ENCODE measurements around the gene NPAS3. TPM values are rescaled to one million over a fixed set of nuclear protein-coding genes. Genes with fewer than 3 reads are reported as not detected.

NPAS3 gene
- total RNA-seq, 2 experiments from 2014 or later: not detected

DNA sequence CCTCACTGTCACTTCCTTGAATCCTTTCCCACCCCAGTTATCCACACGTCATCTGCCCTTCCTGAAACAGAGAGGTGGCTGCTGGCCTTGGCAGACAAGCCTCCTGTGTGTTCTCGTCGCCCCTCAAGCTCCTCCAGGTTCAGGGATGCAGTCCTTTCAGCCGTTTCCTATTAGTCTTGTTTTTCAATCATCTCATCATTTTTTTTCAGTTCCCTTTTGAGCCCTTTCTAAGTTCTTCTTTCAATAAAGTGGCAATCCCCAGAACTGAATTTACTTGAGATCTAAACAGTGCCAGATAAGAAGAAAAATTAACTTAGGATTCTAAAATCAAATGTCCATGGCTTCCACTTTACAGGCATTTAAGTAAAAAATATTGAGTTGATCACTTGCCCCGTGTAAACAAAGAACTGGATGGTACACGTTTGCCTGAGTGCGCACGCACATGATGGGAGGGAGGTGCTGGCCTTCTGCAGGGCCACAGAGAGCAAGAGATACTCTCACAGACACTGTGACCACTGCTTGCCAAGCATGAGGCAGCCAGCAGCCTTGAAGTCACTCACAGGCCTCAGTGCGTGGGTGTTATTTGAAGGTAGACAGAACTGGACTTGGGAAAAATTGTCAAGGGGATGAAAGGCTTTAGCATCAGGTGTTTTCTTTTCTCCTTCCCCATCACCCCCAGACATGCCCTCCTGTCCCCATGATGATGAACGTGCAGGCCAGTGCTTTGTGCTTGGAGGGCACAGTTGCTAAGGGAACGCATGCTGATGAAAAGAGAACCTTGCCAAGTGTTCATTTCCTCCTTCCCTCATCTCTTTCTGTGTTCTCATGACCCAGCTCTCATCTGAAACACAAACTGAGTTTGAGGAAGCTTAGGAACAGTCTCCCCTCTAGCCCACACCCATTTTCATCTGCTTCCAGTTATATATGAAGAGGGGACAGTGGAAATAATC, 603.9 kb downstream of the NPAS3 start:
- Mint-ChIP-seq H3K27me3 (ENCODE audit: low read depth) (no peaks in the 10 kb centered on the region), H3K27ac (no peak overlapping the region), H3K9me3 (ENCODE audit: insufficient read depth) (no peaks in the 10 kb centered on the region), H3K4me3 (no peak overlapping the region), H3K4me1 (ENCODE audit: low read depth) (peaks cover 5% of the 10 kb centered on the region), H3K36me3 (ENCODE audit: low read depth) (no peaks in the 10 kb centered on the region)
- DNase-seq (no peak), ATAC-seq (no peak)
- ChIA-PET POLR2A (no interaction called here), CTCF (no interaction called here)

GRCh38 chr14:33545696-33546095, 607.0 kb downstream of the NPAS3 start:
- ATAC-seq: no peak
- CTCF ChIA-PET: no interaction called here
- no peaks in the 10 kb centered on the region for H3K9me3 Mint-ChIP-seq (ENCODE audit: insufficient read depth)

GRCh38 chr14:33548606-33549005, 609.9 kb downstream of the NPAS3 start:
- Mint-ChIP-seq H3K4me1 (ENCODE audit: low read depth) (no peaks in the 10 kb centered on the region), H3K4me3 (no peak overlapping the region), H3K27me3 (ENCODE audit: low read depth) (no peaks in the 10 kb centered on the region), H3K36me3 (ENCODE audit: low read depth) (no peaks in the 10 kb centered on the region), H3K27ac (no peak overlapping the region), H3K9me3 (ENCODE audit: insufficient read depth) (no peaks in the 10 kb centered on the region)
- ATAC-seq (no peak), DNase-seq (no peak)
- ChIA-PET CTCF (no interaction called here), POLR2A (no interaction called here)

More at GRCh38 chr14:33545696-33546095, 607.0 kb downstream of the NPAS3 start:
- no peaks in the 10 kb centered on the region for H3K36me3 Mint-ChIP-seq (ENCODE audit: low read depth)
- H3K27ac Mint-ChIP-seq: no peak overlapping the region
- H3K4me3 Mint-ChIP-seq: no peak overlapping the region
- H3K4me1 Mint-ChIP-seq (ENCODE audit: low read depth): no peaks in the 10 kb centered on the region
- H3K27me3 Mint-ChIP-seq (ENCODE audit: low read depth): no peaks in the 10 kb centered on the region
- DNase-seq: no peak
- POLR2A ChIA-PET: no interaction called here

- H3K4me1 Mint-ChIP-seq (ENCODE audit: low read depth): no peaks in the 10 kb centered on the region
- POLR2A ChIA-PET: no interaction called here
- H3K9me3 Mint-ChIP-seq (ENCODE audit: insufficient read depth): no peaks in the 10 kb centered on the region
- DNase-seq: no peak
- no peaks in the 10 kb centered on the region for H3K36me3 Mint-ChIP-seq (ENCODE audit: low read depth)
- no peaks in the 10 kb centered on the region for H3K27me3 Mint-ChIP-seq (ENCODE audit: low read depth)
- no peak overlapping the region for H3K27ac Mint-ChIP-seq
- ATAC-seq: no peak
- no peak overlapping the region for H3K4me3 Mint-ChIP-seq
- CTCF ChIA-PET: no interaction called here
These were observed 613.3 kb downstream of the NPAS3 start for GRCh38 chr14:33551963-33552362.

DNA sequence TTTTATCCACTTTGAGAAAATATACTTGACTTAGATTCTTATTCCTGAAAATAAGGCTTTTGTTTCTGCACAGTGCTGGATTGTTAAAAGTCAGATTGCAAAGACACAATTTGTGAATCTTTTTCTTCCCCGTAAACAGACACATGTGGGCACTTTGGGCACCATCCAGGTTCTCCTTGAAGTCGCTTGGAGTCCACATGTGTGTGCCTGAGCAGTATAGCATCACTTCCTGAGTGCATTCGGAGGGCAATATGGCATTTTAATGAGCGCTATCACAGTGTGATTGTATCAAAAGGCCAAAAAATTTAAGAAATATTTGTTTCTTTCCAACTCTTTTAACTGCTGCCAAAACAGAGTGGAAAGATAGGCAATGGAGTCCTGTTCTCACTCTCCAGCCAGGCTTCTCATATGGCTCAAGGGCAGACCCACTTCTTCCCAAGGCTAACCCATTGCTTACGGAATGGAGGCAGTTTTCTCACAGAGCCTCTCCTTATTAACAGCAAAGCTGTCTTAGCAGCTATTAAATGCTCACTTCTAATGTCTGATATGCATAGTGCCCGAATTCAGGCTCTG, 615.1 kb downstream of the NPAS3 start:
- H3K4me3 Mint-ChIP-seq: no peak overlapping the region
- no peaks in the 10 kb centered on the region for H3K4me1 Mint-ChIP-seq (ENCODE audit: low read depth)
- H3K9me3 Mint-ChIP-seq (ENCODE audit: insufficient read depth): no peaks in the 10 kb centered on the region
- DNase-seq (no peak), ATAC-seq (no peak)
- H3K36me3 Mint-ChIP-seq (ENCODE audit: low read depth): no peaks in the 10 kb centered on the region
- POLR2A ChIA-PET: no interaction called here
- CTCF ChIA-PET: no interaction called here
- H3K27me3 Mint-ChIP-seq (ENCODE audit: low read depth): no peaks in the 10 kb centered on the region
- H3K27ac Mint-ChIP-seq: no peak overlapping the region

GRCh38 chr14:33554988-33555387, 616.3 kb downstream of the NPAS3 start:
- ATAC-seq: no peak
- no peaks in the 10 kb centered on the region for H3K9me3 Mint-ChIP-seq (ENCODE audit: insufficient read depth)
- POLR2A ChIA-PET: no interaction called here
- CTCF ChIA-PET: no interaction called here
- H3K4me3 Mint-ChIP-seq: no peak overlapping the region
- H3K27me3 Mint-ChIP-seq (ENCODE audit: low read depth): no peaks in the 10 kb centered on the region
- H3K4me1 Mint-ChIP-seq (ENCODE audit: low read depth): no peaks in the 10 kb centered on the region
- H3K27ac Mint-ChIP-seq: no peak overlapping the region
- DNase-seq: no peak
- H3K36me3 Mint-ChIP-seq (ENCODE audit: low read depth): no peaks in the 10 kb centered on the region

- Mint-ChIP-seq H3K4me1 (ENCODE audit: low read depth) (no peaks in the 10 kb centered on the region), H3K4me3 (no peak overlapping the region), H3K27me3 (ENCODE audit: low read depth) (no peaks in the 10 kb centered on the region), H3K27ac (no peak overlapping the region), H3K9me3 (ENCODE audit: insufficient read depth) (no peaks in the 10 kb centered on the region), H3K36me3 (ENCODE audit: low read depth) (no peaks in the 10 kb centered on the region)
- CTCF ChIA-PET: no interaction called here
- POLR2A ChIA-PET: no interaction called here
- ATAC-seq: no peak
- no peak for DNase-seq
These were observed 617.2 kb downstream of the NPAS3 start for GRCh38 chr14:33555710-33556350.

DNA sequence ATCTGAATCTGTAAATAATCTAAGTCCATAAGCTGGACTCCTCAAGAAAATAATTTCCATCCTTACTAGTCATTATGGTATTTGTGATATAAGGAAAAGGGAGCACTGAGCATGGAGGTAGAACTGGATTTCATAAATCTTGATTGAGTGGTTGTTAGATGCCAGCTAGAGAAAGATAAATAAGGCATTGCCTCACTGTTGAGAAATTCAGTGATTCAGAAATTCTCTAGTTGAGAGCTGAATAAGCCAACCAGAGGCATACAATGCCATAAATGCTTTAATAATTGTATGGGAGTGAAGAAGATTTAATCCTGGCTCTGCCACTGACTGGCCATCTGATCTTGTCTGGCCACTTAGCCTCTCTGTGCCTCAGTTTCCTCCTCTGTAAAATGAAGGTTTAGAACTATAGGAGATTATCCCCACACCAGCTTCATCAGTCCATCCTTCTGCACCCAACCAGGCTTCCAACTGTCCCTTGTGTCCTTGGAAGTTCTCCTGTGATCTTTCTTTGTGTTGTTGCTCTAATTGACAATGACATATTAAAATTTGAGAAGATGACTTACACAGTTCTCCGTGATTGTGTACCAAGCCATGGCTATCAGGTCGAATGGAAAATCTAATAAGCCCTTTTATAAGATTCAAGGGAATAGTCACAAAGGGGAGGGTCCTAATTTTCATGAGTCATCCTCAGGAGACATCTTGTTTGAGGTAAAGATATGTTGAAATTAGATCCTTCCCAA, 617.9 kb downstream of the NPAS3 start:
- H3K9me3 Mint-ChIP-seq (ENCODE audit: insufficient read depth): no peaks in the 10 kb centered on the region
- H3K36me3 Mint-ChIP-seq (ENCODE audit: low read depth): no peaks in the 10 kb centered on the region
- H3K27ac Mint-ChIP-seq: no peak overlapping the region
- H3K4me1 Mint-ChIP-seq (ENCODE audit: low read depth): no peaks in the 10 kb centered on the region
- DNase-seq (no peak), ATAC-seq (no peak)
- no peak overlapping the region for H3K4me3 Mint-ChIP-seq
- CTCF ChIA-PET: no interaction called here
- H3K27me3 Mint-ChIP-seq (ENCODE audit: low read depth): no peaks in the 10 kb centered on the region
- POLR2A ChIA-PET: no interaction called here

GRCh38 chr14:33560718-33561431, 622.2 kb downstream of the NPAS3 start:
- DNase-seq (no peak), ATAC-seq (no peak)
- no peaks in the 10 kb centered on the region for H3K27me3 Mint-ChIP-seq (ENCODE audit: low read depth)
- peaks cover 2% of the 10 kb centered on the region for H3K4me1 Mint-ChIP-seq (ENCODE audit: low read depth)
- no peaks in the 10 kb centered on the region for H3K9me3 Mint-ChIP-seq (ENCODE audit: insufficient read depth)
- ChIA-PET CTCF (no interaction called here), POLR2A (no interaction called here)
- H3K4me3 Mint-ChIP-seq: no peak overlapping the region
- no peak overlapping the region for H3K27ac Mint-ChIP-seq
- H3K36me3 Mint-ChIP-seq (ENCODE audit: low read depth): no peaks in the 10 kb centered on the region

GRCh38 chr14:33561488-33562175, 623.0 kb downstream of the NPAS3 start:
- no peaks in the 10 kb centered on the region for H3K27me3 Mint-ChIP-seq (ENCODE audit: low read depth)
- ATAC-seq (no peak), DNase-seq (no peak)
- no peaks in the 10 kb centered on the region for H3K36me3 Mint-ChIP-seq (ENCODE audit: low read depth)
- ChIA-PET POLR2A (no interaction called here), CTCF (no interaction called here)
- H3K4me3 Mint-ChIP-seq: no peak overlapping the region
- no peak overlapping the region for H3K27ac Mint-ChIP-seq
- H3K4me1 Mint-ChIP-seq (ENCODE audit: low read depth): peaks cover 2% of the 10 kb centered on the region
- no peaks in the 10 kb centered on the region for H3K9me3 Mint-ChIP-seq (ENCODE audit: insufficient read depth)

GRCh38 chr14:33563191-33563900, 624.7 kb downstream of the NPAS3 start:
- Mint-ChIP-seq H3K36me3 (ENCODE audit: low read depth) (no peaks in the 10 kb centered on the region), H3K9me3 (ENCODE audit: insufficient read depth) (no peaks in the 10 kb centered on the region), H3K27ac (no peak overlapping the region), H3K27me3 (ENCODE audit: low read depth) (no peaks in the 10 kb centered on the region), H3K4me1 (ENCODE audit: low read depth) (peaks cover 2% of the 10 kb centered on the region), H3K4me3 (no peak overlapping the region)
- ChIA-PET POLR2A (no interaction called here), CTCF (no interaction called here)
- ATAC-seq (no peak), DNase-seq (no peak)

Data from activated CD8-positive, alpha-beta T cell treated with anti-CD3 and anti-CD28 coated beads, Interleukin-2, amount 10 ng/mL, durations not matched to agents 7 days and 5 days (primary cell).